ENCODE results near the gene LTF. TPM values are rescaled to one million over a fixed set of nuclear protein-coding genes. Genes with fewer than 3 reads are reported as not detected.

LTF gene
- total RNA-seq, 2 donors from 2014 or later = 0.51 to 1.8 TPM

GRCh38 chr3:46460051-46460450 is 4.7 kb downstream of the LTF start:
- DNase-seq (ENCODE audit: low spot score) = no peak
- Histone ChIP-seq H3K4me3 (no peak overlapping the region), H3K36me3 (no peaks in the 10 kb centered on the region), H3K4me1 (peaks cover 0 to 18% of the 10 kb centered on the region in 2 donors), H3K27me3 (peaks cover 6 to 8% of the 10 kb centered on the region in 2 donors), H3K9me3 (no peaks in the 10 kb centered on the region), H3K27ac (no peak overlapping the region)
- no peak for TF ChIP-seq CTCF (IDR thresholded peaks at IDR 0.05)

GRCh38 chr3:46456118-46456517 is 8.6 kb downstream of the LTF start:
- Histone ChIP-seq H3K9me3 (no peaks in the 10 kb centered on the region), H3K4me1 (no peaks in the 10 kb centered on the region), H3K36me3 (no peaks in the 10 kb centered on the region), H3K27ac (no peak overlapping the region), H3K4me3 (no peak overlapping the region), H3K27me3 (no peaks in the 10 kb centered on the region)
- peak; percentile 43 for DNase-seq (ENCODE audit: low spot score)
- TF ChIP-seq CTCF (IDR thresholded peaks at IDR 0.05) = no peak

GRCh38 chr3:46455231-46456115 is 9.2 kb downstream of the LTF start:
- Histone ChIP-seq H3K4me3 (no peak overlapping the region), H3K9me3 (no peaks in the 10 kb centered on the region), H3K27ac (no peak overlapping the region), H3K27me3 (no peaks in the 10 kb centered on the region), H3K36me3 (no peaks in the 10 kb centered on the region), H3K4me1 (no peaks in the 10 kb centered on the region)
- peak; percentile 52 for DNase-seq (ENCODE audit: low spot score)
- no peak for TF ChIP-seq CTCF (IDR thresholded peaks at IDR 0.05)

GRCh38 chr3:46454606-46455005 is 10.1 kb downstream of the LTF start:
- Histone ChIP-seq H3K27me3 (no peaks in the 10 kb centered on the region), H3K27ac (no peak overlapping the region), H3K4me3 (no peak overlapping the region), H3K4me1 (no peaks in the 10 kb centered on the region), H3K9me3 (no peaks in the 10 kb centered on the region), H3K36me3 (no peaks in the 10 kb centered on the region)
- TF ChIP-seq CTCF (IDR thresholded peaks at IDR 0.05) = no peak
- peak; percentile 49 for DNase-seq (ENCODE audit: low spot score)

- no peaks in the 10 kb centered on the region for H3K27me3 ChIP-seq
- no peaks in the 10 kb centered on the region for H3K4me1 ChIP-seq
- no peak for TF ChIP-seq CTCF (IDR thresholded peaks at IDR 0.05)
- no peak overlapping the region for H3K27ac ChIP-seq
- H3K9me3 ChIP-seq = no peaks in the 10 kb centered on the region
- DNase-seq (ENCODE audit: low spot score) = no peak
- no peaks in the 10 kb centered on the region for H3K36me3 ChIP-seq
- H3K4me3 ChIP-seq = no peak overlapping the region
Observed at GRCh38 chr3:46454209-46454595, 10.5 kb downstream of the LTF start.

All from right atrium auricular region (tissue), 2 donors.